Colonic mucosa (tissue), 4 donors: ENCODE data around the gene CIB4. TPM values are rescaled to one million over a fixed set of nuclear protein-coding genes. Genes with fewer than 3 reads are reported as not detected.

ENCODE experiments used
- DNase-seq: peaks from one replicate; pipeline ENCODE4 v3.0.0-alpha.2; 2020
- H3K27ac ChIP-seq: fragments of 200-600 bp; one replicate; pipeline ENCODE4 v1.8.0; 2021
- H3K27me3 ChIP-seq: fragments of 200-600 bp; one replicate; pipeline ENCODE4 v1.8.0; 2021
- H3K36me3 ChIP-seq: fragments of 200-600 bp; one replicate; pipeline ENCODE4 v1.8.0; 2021
- H3K4me1 ChIP-seq: fragments of 200-600 bp; one replicate; pipeline ENCODE4 v1.8.0; 2021; ENCODE audit warnings: mild to moderate bottlenecking
- H3K4me3 ChIP-seq: fragments of 200-600 bp; one replicate; pipeline ENCODE4 v1.8.0; 2021
- H3K9ac ChIP-seq, 2 donors: one replicate each; pipeline ENCODE4 v1.7.0; 2013; ENCODE audit warnings: control low read depth in 2 of 2, low read depth in 2 of 2, low read length in 2 of 2
- H3K9me3 ChIP-seq: fragments of 200-600 bp; one replicate; pipeline ENCODE4 v1.8.0; 2021
- CTCF ChIP-seq: fragments of 200-600 bp; IDR thresholded peaks from one replicate; pipeline ENCODE4 v1.8.0; 2022; ENCODE audit warnings: antibody characterized with exemption, mild to moderate bottlenecking
- intact Hi-C: fragments of 100-400 bp; cut with DNase I; formaldehyde crosslinking; loops from one replicate; pipeline ENCODE4 v1.14.1; 2022
- total RNA-seq, 2 donors: library from RNA; stranded (reverse); fragmentation: NEBNext Ultra II Directional in 1 of 2; extraction: Animal tissue kit (Norgen Biotek cat#: 25700) in 1 of 2; gene quantifications; one replicate each; pipeline ENCODE4 v1.2.1, GENCODE V29; 2021
- donor health status: healthy.
- donor health status: DM: no; HTN: no; CAD: no.
- donor health status: DM: no; HTN: no; CAD: no.

Gene CIB4
- total RNA-seq, 2 donors from 2014 or later = not detected

GRCh38 chr2:26640331-26640745 lies 828 bp downstream of the CIB4 start:
- intact Hi-C loops = no loop called here
- no peak overlapping the region for H3K4me3 ChIP-seq
- DNase-seq = peak; percentile 33
- H3K36me3 ChIP-seq = no peaks in the 10 kb centered on the region
- no peaks in the 10 kb centered on the region for H3K9me3 ChIP-seq
- H3K9ac ChIP-seq = no peak overlapping the region
- H3K27me3 ChIP-seq = no peaks in the 10 kb centered on the region
- H3K4me1 ChIP-seq = no peaks in the 10 kb centered on the region
- no peak overlapping the region for H3K27ac ChIP-seq
- TF ChIP-seq CTCF = no peak

- Histone ChIP-seq H3K4me3 (no peak overlapping the region), H3K27me3 (no peaks in the 10 kb centered on the region), H3K9ac (no peak overlapping the region), H3K27ac (no peak overlapping the region), H3K36me3 (no peaks in the 10 kb centered on the region), H3K4me1 (no peaks in the 10 kb centered on the region), H3K9me3 (no peaks in the 10 kb centered on the region)
- TF ChIP-seq CTCF = no peak
- intact Hi-C loops = no loop called here
- DNase-seq = no peak
Measured at GRCh38 chr2:26639685-26640243, 1.4 kb downstream of the CIB4 start.

- no peaks in the 10 kb centered on the region for H3K4me1 ChIP-seq
- no peaks in the 10 kb centered on the region for H3K27me3 ChIP-seq
- no peaks in the 10 kb centered on the region for H3K36me3 ChIP-seq
- no peak overlapping the region for H3K9ac ChIP-seq
- no peak overlapping the region for H3K27ac ChIP-seq
- no peak for TF ChIP-seq CTCF
- no peaks in the 10 kb centered on the region for H3K9me3 ChIP-seq
- intact Hi-C loops = no loop called here
- no peak for DNase-seq
- H3K4me3 ChIP-seq = no peak overlapping the region
Measured at GRCh38 chr2:26637811-26638310, 3.3 kb downstream of the CIB4 start.

- Histone ChIP-seq H3K36me3 (no peaks in the 10 kb centered on the region), H3K4me3 (no peak overlapping the region), H3K4me1 (no peaks in the 10 kb centered on the region), H3K9ac (no peak overlapping the region), H3K27ac (no peak overlapping the region), H3K9me3 (no peaks in the 10 kb centered on the region), H3K27me3 (no peaks in the 10 kb centered on the region)
- intact Hi-C loops = no loop called here
- no peak for DNase-seq
- TF ChIP-seq CTCF = no peak
Measured at GRCh38 chr2:26636935-26637334, 4.2 kb downstream of the CIB4 start.

- H3K27ac ChIP-seq = no peak overlapping the region
- no peak for DNase-seq
- H3K36me3 ChIP-seq = no peaks in the 10 kb centered on the region
- H3K27me3 ChIP-seq = no peaks in the 10 kb centered on the region
- H3K9me3 ChIP-seq = no peaks in the 10 kb centered on the region
- no peak for TF ChIP-seq CTCF
- intact Hi-C loops = no loop called here
- H3K4me3 ChIP-seq = no peak overlapping the region
- H3K9ac ChIP-seq = peak overlapping the region in 1 of 2 donors; percentile 32
- H3K4me1 ChIP-seq = no peaks in the 10 kb centered on the region
Measured at GRCh38 chr2:26635401-26635800, 5.8 kb downstream of the CIB4 start.
